OCI-LY1 (cell line): ENCODE results near the gene PTPRD.

ENCODE experiments used
- EZH2 ChIP-seq: fragments of 200-600 bp; sonication (generic), shearing (Covaris generic); IDR thresholded peaks from 2 replicates; pipeline ENCODE4 v1.8.0; 2017; ENCODE audit warnings: borderline replicate concordance, mixed run types, mild to moderate bottlenecking, antibody characterized with exemption, low read length, moderate library complexity, mixed read lengths
- TF ChIP-seq, protein P1 (sequence below): fragments of 200-600 bp; sonication (generic), shearing (Covaris generic); IDR thresholded peaks from 2 replicates; pipeline ENCODE4 v1.5.1; 2017; ENCODE audit warnings: mild to moderate bottlenecking, antibody characterized with exemption, low read length, moderate library complexity, mixed read lengths

GRCh38 chr9:9536523-9536922, 1076.3 kb downstream of the PTPRD start:
- TF ChIP-seq, protein P1, sequence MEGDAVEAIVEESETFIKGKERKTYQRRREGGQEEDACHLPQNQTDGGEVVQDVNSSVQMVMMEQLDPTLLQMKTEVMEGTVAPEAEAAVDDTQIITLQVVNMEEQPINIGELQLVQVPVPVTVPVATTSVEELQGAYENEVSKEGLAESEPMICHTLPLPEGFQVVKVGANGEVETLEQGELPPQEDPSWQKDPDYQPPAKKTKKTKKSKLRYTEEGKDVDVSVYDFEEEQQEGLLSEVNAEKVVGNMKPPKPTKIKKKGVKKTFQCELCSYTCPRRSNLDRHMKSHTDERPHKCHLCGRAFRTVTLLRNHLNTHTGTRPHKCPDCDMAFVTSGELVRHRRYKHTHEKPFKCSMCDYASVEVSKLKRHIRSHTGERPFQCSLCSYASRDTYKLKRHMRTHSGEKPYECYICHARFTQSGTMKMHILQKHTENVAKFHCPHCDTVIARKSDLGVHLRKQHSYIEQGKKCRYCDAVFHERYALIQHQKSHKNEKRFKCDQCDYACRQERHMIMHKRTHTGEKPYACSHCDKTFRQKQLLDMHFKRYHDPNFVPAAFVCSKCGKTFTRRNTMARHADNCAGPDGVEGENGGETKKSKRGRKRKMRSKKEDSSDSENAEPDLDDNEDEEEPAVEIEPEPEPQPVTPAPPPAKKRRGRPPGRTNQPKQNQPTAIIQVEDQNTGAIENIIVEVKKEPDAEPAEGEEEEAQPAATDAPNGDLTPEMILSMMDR, result no peak
- TF ChIP-seq EZH2, result no peak
